GM18508 (cell line): ENCODE results near the gene MRPL23.

Experiments used
- ATAC-seq: cut with Tn5 transposase; IDR thresholded peaks from one replicate; pipeline ENCODE4 v1.9.1; 2021; ENCODE audit warnings: moderate number of reproducible peaks; ENCODE audit not compliant: insufficient read depth, unreplicated experiment

MRPL23 gene

DNA sequence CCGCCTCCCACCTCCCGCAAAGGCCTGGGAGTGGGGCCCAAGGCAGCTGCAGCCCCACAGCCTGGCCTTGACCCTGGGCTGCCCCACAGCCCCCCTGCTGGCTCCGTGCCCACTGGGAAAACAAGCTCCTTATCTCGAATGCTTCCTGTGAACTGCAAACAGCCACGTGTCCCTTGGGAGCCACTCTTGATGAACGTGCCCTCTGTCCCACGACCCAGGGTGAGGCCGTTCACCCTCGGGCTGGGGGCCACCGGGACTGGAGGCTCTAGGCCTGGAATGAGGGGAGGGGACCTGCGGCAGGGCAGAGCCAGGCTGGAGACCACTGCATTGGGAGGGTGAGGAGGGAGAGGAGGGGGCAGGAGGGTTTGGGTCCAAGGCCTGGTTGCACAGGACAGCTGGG, 41.0 kb downstream of the MRPL23 start:
- no peak for ATAC-seq

DNA sequence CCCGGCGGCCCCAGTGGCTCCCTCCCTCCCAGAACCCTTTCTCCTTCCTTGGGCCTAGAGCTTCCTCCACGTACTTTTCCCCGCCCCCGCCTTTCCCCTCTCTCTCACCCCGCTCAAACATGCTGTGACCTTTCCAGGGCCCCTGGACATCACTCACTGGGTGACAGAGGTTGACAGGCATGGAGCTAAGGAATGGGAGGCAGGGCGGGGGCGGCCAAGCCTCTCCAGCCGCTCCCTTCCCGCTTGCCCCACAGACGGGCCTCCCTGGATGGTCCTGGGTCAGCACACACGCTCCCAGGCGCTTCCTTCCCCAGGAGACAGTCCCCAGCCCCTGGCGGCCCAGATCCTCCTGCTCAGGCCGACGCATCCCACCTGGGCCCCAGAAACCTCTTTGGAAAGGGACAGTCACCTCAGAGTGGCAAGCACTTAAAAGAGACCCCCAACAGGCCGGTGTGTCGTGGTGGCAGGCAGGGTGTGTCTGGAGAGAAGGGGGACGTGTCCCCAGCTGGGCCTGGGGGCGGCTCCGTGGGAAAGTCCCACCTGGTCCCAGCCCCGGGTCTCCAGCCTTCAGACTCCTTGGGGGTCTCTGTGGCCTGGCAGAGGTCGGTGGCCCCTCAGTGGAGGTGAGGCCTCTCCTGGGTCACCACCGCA, 41.7 kb downstream of the MRPL23 start:
- ATAC-seq, result no peak

DNA sequence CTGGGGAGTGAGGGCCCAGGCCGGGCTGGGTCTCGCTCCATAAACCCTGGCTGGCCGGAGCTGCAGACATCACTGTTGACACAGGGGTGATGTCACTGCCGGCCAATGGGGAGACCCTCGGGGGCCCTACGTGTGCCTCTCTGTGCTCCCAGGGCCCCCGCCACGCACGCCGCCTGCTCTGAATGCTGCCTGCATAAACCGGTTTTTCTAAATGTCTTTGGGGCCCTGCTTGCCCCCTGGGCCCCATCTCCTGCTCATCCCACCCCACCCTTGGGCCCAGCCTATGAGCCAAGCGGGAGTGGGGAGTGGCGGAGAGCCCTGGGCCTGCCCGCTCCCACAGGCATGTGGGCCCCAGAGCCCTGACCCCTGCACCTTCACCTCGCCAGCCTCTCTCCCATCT, 42.8 kb downstream of the MRPL23 start:
- ATAC-seq, result no peak

DNA sequence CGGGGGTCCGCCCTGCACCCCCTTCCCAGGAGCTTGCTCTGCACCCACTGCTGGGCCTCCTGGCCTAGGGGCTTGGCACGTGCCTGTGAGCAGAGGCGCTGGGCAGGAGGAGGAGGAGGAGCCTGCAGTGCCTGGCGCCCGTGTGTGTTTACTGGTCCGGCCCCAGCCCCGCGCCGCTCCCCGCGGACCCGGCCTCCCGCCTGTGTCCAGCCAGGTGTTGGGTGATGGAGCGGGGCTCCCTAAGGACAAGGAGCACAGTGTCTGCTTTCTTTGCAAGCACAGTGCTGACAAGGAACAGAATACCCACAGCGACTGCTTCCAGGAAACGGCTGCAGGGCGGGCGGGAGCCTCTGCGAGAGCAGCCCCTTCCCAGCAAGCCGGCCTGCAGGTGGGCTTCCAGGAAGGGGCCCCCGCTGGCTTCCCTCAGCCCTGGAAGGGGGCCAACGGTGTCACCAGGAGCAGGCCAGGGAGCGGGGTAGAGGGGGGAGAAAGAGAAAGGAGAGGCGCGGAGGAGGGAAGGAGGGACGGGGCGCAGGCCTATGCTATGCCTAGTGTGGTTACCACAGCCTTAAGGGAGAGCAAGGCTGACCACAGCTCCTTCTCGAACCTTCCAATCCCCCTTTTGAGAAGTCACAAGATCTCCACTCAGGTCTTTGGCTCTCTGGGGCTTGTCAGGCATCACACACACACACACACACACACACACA, 43.9 kb downstream of the MRPL23 start:
- ATAC-seq, result no peak

DNA sequence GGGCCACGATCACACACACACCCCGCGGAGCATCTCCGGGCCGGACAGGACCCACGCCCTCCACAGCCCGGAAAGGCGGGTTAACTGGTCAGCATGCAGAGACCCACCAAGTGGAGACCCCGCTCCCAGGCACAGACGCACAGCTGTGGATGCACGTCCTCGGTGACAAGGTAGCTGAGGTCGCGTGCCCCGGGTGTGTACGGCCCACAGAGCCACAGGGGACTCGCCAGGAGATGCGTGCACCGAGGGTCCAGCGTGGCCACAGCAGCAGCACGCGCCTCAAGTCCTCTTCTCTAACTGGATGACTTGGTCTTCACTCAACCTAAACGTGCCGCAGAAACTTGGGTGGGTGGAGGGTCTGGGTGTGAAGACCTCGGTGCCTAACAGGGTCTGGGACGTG, 45.0 kb downstream of the MRPL23 start:
- ATAC-seq, result no peak

DNA sequence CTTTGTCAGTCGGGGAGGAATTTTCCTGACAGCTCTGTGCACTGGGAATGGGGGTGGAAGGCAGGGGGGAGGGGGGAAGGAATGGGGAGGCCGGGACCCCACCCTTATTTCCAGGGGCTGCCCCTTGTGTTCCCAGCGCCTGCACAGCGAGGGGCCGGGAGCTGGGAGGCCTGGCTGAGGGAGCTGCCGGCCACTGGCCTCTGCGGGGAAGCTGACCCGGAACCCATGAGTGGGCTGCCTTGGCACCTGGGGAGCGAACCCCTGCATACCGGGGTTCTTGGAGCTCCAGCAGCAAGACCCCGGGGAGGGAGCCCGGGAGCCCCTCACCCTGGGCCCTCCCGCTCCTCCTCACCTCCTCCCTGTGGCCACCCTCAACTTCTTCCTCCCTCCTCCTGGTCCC, 47.0 kb downstream of the MRPL23 start:
- no peak for ATAC-seq

DNA sequence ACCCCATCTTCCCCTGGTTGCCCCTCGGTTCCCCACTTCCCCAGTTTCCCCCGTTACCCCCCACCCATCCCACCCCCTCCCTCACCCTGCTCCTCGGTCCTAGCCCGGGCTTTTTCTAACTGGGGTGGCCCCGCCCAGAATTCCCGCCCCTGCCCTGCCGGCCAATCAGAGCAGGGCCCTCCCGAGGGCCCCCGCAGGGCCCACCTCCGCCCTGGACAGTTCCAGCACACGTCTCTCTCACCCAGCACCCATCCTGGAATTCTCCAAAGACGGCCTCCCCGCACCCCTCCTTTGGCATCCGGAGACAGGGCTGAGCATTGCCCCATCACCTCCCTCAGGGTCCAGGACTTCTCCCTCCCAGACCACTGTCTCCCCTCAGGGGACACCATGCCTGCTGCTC, 50.6 kb downstream of the MRPL23 start, which contains the start of gene H19:
Gene H19, minus strand, starts transcription at position 88 of the 400 bp plus-strand sequence.
- no peak for ATAC-seq

DNA sequence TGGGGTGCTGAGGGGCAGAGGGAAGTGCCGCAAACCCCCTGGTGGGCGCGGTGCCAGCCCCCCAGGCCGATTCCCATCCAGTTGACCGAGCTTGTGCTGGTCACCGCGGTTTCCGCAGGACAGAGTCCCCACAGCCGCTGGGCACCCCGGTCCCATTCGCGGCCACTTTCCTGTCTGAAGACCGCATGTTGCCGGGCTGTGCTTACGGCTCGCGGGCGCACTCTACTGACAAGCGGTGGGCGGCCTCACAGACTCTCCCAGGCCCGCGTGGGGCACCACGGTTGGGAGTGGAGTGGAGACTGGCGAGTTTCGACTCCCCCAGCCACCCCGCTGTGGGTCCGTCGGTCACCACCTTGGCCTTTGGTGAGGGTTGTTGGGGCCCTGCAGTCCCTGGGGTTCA, 51.2 kb downstream of the MRPL23 start:
- ATAC-seq, result no peak

DNA sequence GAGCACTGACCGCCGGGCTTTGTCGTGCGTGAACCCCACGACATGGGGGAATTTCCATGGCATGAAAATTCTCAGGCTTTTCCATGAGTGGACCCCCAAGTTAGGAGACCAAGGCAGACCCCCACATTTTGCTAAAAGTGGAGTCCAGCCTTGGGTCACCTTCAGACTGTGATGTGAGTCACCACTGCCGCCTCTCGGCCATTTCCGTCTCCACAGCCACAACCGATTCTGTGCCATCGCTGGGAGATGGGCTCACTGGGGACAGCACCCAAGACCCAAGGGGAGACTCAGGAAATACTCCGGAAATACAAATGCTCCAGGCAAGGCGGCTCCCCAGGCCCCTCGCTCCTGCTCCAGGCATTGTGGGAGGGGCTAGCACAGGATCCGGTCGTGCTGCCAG, 51.7 kb downstream of the MRPL23 start:
- no peak for ATAC-seq

DNA sequence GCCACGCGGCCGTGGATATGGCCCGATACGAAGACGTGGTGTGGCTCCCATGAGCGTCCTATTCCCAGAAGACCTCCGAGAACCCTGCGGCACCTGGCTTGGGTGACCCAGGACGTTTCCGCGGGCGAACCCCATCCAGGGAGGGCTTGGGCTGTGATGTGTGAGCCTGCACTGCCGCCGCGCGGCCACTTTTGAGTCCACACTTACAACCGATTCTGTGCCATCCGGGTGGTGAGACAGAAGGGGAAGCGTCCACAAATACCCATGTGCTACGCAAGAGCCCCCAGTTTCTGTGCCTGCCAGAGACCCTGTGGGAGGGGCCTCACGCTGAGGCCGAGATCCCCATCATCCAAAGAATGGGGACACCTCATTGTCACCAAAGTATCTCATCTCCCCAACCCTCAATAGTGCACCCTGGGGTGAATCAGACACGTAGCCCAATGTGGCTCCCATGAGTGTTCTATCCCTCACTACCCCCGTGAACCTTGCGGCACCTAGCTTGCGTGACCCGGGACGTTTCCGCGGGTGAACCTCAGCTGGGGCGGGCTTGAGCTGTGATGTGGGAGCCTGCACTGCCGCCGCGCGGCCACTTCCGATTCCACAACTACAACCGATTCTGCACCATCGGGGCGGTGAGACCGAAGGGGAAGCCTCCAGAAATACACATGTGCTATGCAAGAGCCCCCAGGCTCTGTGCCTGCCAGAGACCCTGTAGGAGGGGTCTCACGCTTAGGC, 55.1 kb downstream of the MRPL23 start:
- ATAC-seq, result no peak

DNA sequence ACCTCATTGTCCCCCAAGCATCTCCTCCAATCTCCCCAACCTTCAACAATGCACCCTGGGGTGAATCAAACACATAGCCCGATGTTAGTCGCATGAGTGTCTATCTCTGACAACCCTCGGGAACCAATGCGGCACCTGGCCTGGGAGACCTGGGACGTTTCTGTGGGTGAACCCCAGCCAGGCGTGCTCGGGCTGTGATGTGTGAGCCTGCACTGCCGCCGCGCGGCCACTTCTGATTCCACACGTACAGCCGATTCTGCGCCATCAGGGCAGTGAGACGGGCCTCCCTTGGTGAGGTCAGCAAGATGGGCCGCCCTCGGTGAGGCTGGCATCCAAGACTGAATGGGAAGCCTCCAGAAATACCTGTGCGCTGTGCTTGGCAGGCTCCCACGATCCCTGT, 55.7 kb downstream of the MRPL23 start:
- no peak for ATAC-seq

DNA sequence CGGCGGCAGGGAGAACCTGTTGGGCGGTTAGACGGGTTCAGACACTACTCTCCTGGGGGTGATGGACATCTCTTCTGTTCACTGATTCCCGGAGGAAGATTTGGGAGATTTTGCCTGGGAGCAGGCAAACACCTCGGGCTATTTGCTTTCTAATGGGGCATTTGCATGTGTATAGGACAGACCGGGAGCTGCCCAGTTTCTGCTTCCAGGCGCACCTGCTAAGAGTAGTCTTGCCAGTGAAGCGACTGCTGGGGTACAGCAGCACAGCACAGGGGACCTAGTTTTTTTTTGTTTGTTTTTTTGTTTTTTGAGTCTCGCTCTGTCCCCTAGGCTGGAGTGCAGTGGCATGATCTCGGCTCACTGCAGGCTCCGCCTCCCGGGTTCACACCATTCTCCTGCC, 57.3 kb downstream of the MRPL23 start:
- no peak for ATAC-seq
